Fibroblast of pulmonary artery (primary cell): Measurements from ENCODE around the gene COL18A1.

ENCODE experiments used
- DNase-seq: peaks from one replicate; pipeline ENCODE4 v3.0.0-alpha.2; 2010; ENCODE audit warnings: low read depth
- H3K4me3 ChIP-seq: replicated peaks from 2 replicates; pipeline ENCODE4 v1.5.1; 2011; ENCODE audit warnings: low read depth, mild to moderate bottlenecking, control low read depth, low read length, moderate library complexity
- TF ChIP-seq, protein P1 (sequence below): IDR thresholded peaks from 2 replicates; pipeline ENCODE4 v1.5.1; 2011; ENCODE audit warnings: mild to moderate bottlenecking, control low read depth, low read length, inconsistent platforms; ENCODE audit errors: missing control alignments

Gene COL18A1

GRCh38 chr21:45516671-45517151 lies 111.7 kb downstream of the COL18A1 start:
- TF ChIP-seq, protein P1, sequence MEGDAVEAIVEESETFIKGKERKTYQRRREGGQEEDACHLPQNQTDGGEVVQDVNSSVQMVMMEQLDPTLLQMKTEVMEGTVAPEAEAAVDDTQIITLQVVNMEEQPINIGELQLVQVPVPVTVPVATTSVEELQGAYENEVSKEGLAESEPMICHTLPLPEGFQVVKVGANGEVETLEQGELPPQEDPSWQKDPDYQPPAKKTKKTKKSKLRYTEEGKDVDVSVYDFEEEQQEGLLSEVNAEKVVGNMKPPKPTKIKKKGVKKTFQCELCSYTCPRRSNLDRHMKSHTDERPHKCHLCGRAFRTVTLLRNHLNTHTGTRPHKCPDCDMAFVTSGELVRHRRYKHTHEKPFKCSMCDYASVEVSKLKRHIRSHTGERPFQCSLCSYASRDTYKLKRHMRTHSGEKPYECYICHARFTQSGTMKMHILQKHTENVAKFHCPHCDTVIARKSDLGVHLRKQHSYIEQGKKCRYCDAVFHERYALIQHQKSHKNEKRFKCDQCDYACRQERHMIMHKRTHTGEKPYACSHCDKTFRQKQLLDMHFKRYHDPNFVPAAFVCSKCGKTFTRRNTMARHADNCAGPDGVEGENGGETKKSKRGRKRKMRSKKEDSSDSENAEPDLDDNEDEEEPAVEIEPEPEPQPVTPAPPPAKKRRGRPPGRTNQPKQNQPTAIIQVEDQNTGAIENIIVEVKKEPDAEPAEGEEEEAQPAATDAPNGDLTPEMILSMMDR: no peak
- no peak overlapping the region for H3K4me3 ChIP-seq
- no peak for DNase-seq

GRCh38 chr21:45517249-45518065 lies 112.5 kb downstream of the COL18A1 start:
- peak; percentile 46 for DNase-seq
- no peak overlapping the region for H3K4me3 ChIP-seq
- TF ChIP-seq, protein P1: no peak

DNA sequence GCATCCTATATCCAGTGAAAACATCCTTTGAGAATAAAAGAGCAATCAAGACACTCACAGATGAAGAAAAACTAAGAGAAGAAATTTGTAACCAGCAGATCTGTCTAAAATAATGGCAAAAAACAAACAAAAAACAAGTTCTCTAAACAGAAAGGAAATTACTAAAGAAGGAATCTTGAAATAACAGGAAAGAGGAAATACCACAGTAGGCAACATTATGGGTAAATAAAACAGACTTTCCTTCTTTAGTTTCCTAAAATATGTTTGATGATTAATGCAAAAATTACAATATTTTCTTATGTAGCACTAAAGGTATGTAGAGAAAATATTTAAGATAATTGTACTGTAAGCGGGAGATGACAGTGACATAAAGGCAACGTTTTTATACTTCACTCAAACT lies 113.8 kb downstream of the COL18A1 start:
- no peak for DNase-seq
- no peak overlapping the region for H3K4me3 ChIP-seq
- TF ChIP-seq, protein P1: no peak

GRCh38 chr21:45519182-45519581 lies 114.2 kb downstream of the COL18A1 start:
- no peak for DNase-seq
- TF ChIP-seq, protein P1: no peak
- no peak overlapping the region for H3K4me3 ChIP-seq

GRCh38 chr21:45521241-45521640 lies 116.3 kb downstream of the COL18A1 start:
- no peak for DNase-seq
- H3K4me3 ChIP-seq: no peak overlapping the region
- TF ChIP-seq, protein P1: no peak

DNA sequence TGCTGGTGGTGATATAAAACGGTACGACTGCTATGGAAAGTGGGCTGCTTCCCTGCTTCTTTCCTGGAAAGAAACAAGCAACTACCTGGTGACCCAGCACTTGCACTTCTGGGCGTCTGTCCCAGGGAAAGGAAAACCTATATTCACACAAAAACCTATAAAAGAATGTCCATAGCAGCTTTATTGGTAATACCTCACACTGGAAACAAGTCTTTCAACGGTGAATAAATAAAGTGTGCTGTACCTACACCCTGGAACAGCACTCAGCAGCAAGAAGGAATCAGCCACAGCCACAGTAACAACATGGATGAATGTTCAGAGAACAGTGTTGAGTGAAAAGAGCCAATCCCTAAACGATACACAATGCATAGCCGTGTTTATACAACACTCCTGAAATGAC lies 117.4 kb downstream of the COL18A1 start:
- DNase-seq: no peak
- no peak overlapping the region for H3K4me3 ChIP-seq
- TF ChIP-seq, protein P1: no peak

DNA sequence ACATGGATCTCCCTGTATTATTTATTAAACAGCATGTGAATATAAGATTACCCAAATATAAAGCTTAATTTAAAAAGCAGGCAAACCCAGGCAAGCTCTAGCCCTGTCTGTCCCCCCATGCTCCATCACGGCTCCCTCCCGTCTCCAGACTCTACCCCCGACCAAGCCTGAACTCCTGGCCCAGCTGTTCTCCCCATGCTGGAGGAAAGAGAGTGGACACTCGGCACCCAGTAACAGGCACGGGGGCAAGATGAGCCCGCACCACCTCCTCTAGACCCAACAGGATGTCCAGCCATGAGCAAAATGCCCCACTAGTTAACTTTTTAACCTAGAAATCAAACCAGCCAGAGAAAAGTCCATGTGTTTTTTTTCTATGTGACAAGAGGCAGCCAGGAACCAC lies 118.0 kb downstream of the COL18A1 start:
- TF ChIP-seq, protein P1: no peak
- no peak for DNase-seq
- H3K4me3 ChIP-seq: no peak overlapping the region
